Loucy (cell line): ENCODE data around the gene ABL2.

Experiments
- H2AFZ ChIP-seq: fragments of 200-600 bp; sonication (generic); 2 replicates; pipeline ENCODE4 v1.6.0; 2016; ENCODE audit warnings: antibody characterized with exemption, mild to moderate bottlenecking, low read length, moderate library complexity
- H3F3A ChIP-seq: fragments of 200-600 bp; 2 replicates; pipeline ENCODE4 v1.6.0; 2016; ENCODE audit warnings: antibody characterized with exemption, low read depth, mild to moderate bottlenecking
- H3K27me3 ChIP-seq: fragments of 200-600 bp; sonication (generic); 2 replicates; pipeline ENCODE4 v1.6.1; 2014; ENCODE audit warnings: low read length, mild to moderate bottlenecking; ENCODE audit not compliant: insufficient read depth, poor library complexity, severe bottlenecking
- H3K36me3 ChIP-seq: fragments of 200-600 bp; sonication (generic); 2 replicates; pipeline ENCODE4 v1.6.1; 2016; ENCODE audit warnings: low read length; ENCODE audit not compliant: insufficient read depth
- H3K4me1 ChIP-seq: fragments of 200-600 bp; sonication (generic); 2 replicates; pipeline ENCODE4 v1.5.1; 2014; ENCODE audit warnings: low read length, mild to moderate bottlenecking; ENCODE audit not compliant: insufficient read depth, poor library complexity, severe bottlenecking
- H3K4me2 ChIP-seq: fragments of 200-600 bp; sonication (generic); 2 replicates; pipeline ENCODE4 v1.6.0; 2014; ENCODE audit warnings: antibody characterized with exemption, low read length, low read depth, mild to moderate bottlenecking; ENCODE audit not compliant: poor library complexity, severe bottlenecking
- H3K4me3 ChIP-seq: fragments of 200-600 bp; sonication (generic); 2 replicates; pipeline ENCODE4 v1.5.1; 2014; ENCODE audit warnings: low read length, mild to moderate bottlenecking, mixed read lengths; ENCODE audit not compliant: poor library complexity, severe bottlenecking
- H3K79me2 ChIP-seq: fragments of 200-600 bp; sonication (generic); 2 replicates; pipeline ENCODE4 v1.6.1; 2014; ENCODE audit warnings: low read length; ENCODE audit not compliant: insufficient read depth
- H3K9ac ChIP-seq: fragments of 200-600 bp; sonication (generic); 2 replicates; pipeline ENCODE4 v1.6.0; 2014; ENCODE audit warnings: mild to moderate bottlenecking, low read depth, low read length, moderate library complexity; ENCODE audit not compliant: poor library complexity, severe bottlenecking
- H3K9me2 ChIP-seq: fragments of 200-600 bp; sonication (generic); replicated peaks from 2 replicates; pipeline ENCODE4 v1.6.1; 2016; ENCODE audit warnings: low read depth, low read length, mixed read lengths
- H3K9me3 ChIP-seq: fragments of 200-600 bp; sonication (generic); 2 replicates; pipeline ENCODE4 v1.6.1; 2014; ENCODE audit warnings: mild to moderate bottlenecking, antibody characterized with exemption, low read length, low read depth; ENCODE audit not compliant: insufficient read depth
- H4K20me1 ChIP-seq: fragments of 200-600 bp; sonication (generic); 2 replicates; pipeline ENCODE4 v1.6.0; 2014; ENCODE audit warnings: antibody characterized with exemption, low read length, mild to moderate bottlenecking; ENCODE audit not compliant: insufficient read depth, poor library complexity, severe bottlenecking
- CTCF ChIP-seq: fragments of 200-600 bp; sonication (generic); conservative IDR thresholded peaks from 2 replicates; pipeline ENCODE4 v1.5.1; 2014; ENCODE audit warnings: mild to moderate bottlenecking, antibody characterized with exemption, low read length
- EZH2phosphoT487 ChIP-seq: fragments of 200-600 bp; IDR thresholded peaks from 2 replicates; pipeline ENCODE4 v1.6.1; 2018; ENCODE audit warnings: antibody characterized with exemption, mild to moderate bottlenecking, moderate library complexity, borderline replicate concordance

Gene ABL2

GRCh38 chr1:179169616-179170467, 59.6 kb downstream of the ABL2 start:
- H3K36me3 ChIP-seq = no peaks in the 10 kb centered on the region
- no peaks in the 10 kb centered on the region for H3K27me3 ChIP-seq
- TF ChIP-seq CTCF (no peak), EZH2phosphoT487 (no peak)
- no peaks in the 10 kb centered on the region for H4K20me1 ChIP-seq
- no peak overlapping the region for H3K4me3 ChIP-seq
- peaks cover 22% of the 10 kb centered on the region for H3K79me2 ChIP-seq
- H3K4me2 ChIP-seq = no peak overlapping the region
- H3K9me3 ChIP-seq = no peaks in the 10 kb centered on the region
- no peak overlapping the region for H3K9ac ChIP-seq
- H3F3A ChIP-seq = no peaks in the 10 kb centered on the region
- H3K4me1 ChIP-seq = no peaks in the 10 kb centered on the region
- no peak overlapping the region for H2AFZ ChIP-seq
- no peaks in the 10 kb centered on the region for H3K9me2 ChIP-seq

DNA sequence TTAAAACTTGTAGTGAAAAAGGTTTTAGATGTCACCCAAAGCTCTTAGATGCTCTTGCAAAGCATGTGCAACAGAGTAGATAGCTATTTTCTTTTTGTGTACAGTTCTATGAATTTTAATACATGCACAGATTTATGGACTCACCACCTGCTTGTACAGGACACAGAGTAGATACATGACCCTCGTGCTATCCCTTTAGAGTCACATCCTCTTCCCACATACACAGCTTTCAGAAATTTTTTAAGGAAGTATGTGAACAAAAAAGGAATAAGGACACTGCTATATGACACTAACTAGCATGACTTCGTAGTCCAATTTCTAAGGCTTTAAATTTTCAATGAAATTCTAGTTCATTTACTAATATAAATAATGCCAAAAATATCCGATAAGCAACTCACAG, 60.9 kb downstream of the ABL2 start:
- Histone ChIP-seq H3F3A (no peaks in the 10 kb centered on the region), H3K36me3 (no peaks in the 10 kb centered on the region), H3K9me2 (no peaks in the 10 kb centered on the region), H3K9ac (no peak overlapping the region), H3K4me3 (no peak overlapping the region), H2AFZ (no peak overlapping the region), H4K20me1 (no peaks in the 10 kb centered on the region), H3K4me1 (no peaks in the 10 kb centered on the region), H3K9me3 (no peaks in the 10 kb centered on the region), H3K4me2 (no peak overlapping the region), H3K79me2 (peaks cover 32% of the 10 kb centered on the region), H3K27me3 (no peaks in the 10 kb centered on the region)
- no peak for TF ChIP-seq CTCF

DNA sequence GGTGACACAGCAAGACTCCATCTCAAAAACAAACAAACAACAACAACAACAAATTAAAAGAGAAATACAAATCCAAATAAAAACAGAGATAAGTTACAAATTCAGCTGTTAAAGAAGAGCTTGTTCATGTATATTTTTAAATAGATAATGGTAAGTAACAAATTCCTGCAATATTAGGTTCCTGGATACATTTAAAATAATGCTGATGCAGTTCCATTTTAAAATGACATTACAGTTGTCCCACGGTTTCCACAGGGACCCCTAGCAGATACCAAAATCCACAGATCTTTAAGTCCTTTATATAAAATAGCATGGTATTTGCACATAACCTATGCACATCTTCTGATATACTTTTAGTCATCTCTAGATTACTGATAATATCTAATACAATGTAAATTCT, 61.5 kb downstream of the ABL2 start:
- H3K9ac ChIP-seq = no peak overlapping the region
- no peak overlapping the region for H3K4me2 ChIP-seq
- H3K36me3 ChIP-seq = no peaks in the 10 kb centered on the region
- H4K20me1 ChIP-seq = no peaks in the 10 kb centered on the region
- no peak overlapping the region for H3K4me3 ChIP-seq
- H3K4me1 ChIP-seq = no peaks in the 10 kb centered on the region
- no peak overlapping the region for H2AFZ ChIP-seq
- no peaks in the 10 kb centered on the region for H3K9me3 ChIP-seq
- no peaks in the 10 kb centered on the region for H3K9me2 ChIP-seq
- H3F3A ChIP-seq = no peaks in the 10 kb centered on the region
- no peaks in the 10 kb centered on the region for H3K27me3 ChIP-seq
- TF ChIP-seq CTCF (no peak), EZH2phosphoT487 (no peak)
- H3K79me2 ChIP-seq = peaks cover 36% of the 10 kb centered on the region
